ENCODE data around the gene DUSP10.

Gene DUSP10
- 10.4 to 92.5 (median 30.2) reads per million in 18 experiments for total RNA-seq

- DNase-seq = peak; percentile 100
Observed at GRCh38 chr1:221741703-221742554, at the start of gene DUSP10. Gene DUSP10, minus strand, starts transcription at chr1:221742089. Its CDS starts 2,345 bp downstream, at chr1:221739744.

- DNase-seq = no peak
Observed at GRCh38 chr1:221788466-221788865, 46.6 kb upstream of the DUSP10 start.

- DNase-seq = no peak
Observed at GRCh38 chr1:221786647-221787046, 44.8 kb upstream of the DUSP10 start.

GRCh38 chr1:221783936-221784335 is 42.0 kb upstream of the DUSP10 start:
- peak; percentile 16 to 27 for DNase-seq

GRCh38 chr1:221783437-221783836 is 41.5 kb upstream of the DUSP10 start:
- DNase-seq = no peak

GRCh38 chr1:221782970-221783369 is 41.1 kb upstream of the DUSP10 start:
- no peak for DNase-seq

GRCh38 chr1:221782477-221782876 is 40.6 kb upstream of the DUSP10 start:
- no peak for DNase-seq

GRCh38 chr1:221781102-221781755 is 39.3 kb upstream of the DUSP10 start:
- peak; percentile 95 for DNase-seq

GRCh38 chr1:221780175-221780574 is 38.3 kb upstream of the DUSP10 start:
- DNase-seq = no peak

GRCh38 chr1:221779771-221780170 is 37.9 kb upstream of the DUSP10 start:
- no peak for DNase-seq

GRCh38 chr1:221778535-221779142 is 36.8 kb upstream of the DUSP10 start:
- peak; percentile 70 to 79 for DNase-seq

- DNase-seq = no peak
Observed at GRCh38 chr1:221778125-221778524, 36.2 kb upstream of the DUSP10 start.

GRCh38 chr1:221777431-221778072 is 35.7 kb upstream of the DUSP10 start:
- peak; percentile 42 to 45 for DNase-seq

- DNase-seq = peak; percentile 82 to 90
Observed at GRCh38 chr1:221776495-221777301, 34.8 kb upstream of the DUSP10 start.

- DNase-seq = peak; percentile 18 to 39
Observed at GRCh38 chr1:221775206-221775605, 33.3 kb upstream of the DUSP10 start.

- no peak for DNase-seq
Observed at GRCh38 chr1:221774054-221774842, 32.4 kb upstream of the DUSP10 start.

- DNase-seq = no peak
Observed at GRCh38 chr1:221773383-221773782, 31.5 kb upstream of the DUSP10 start.

GRCh38 chr1:221772117-221772516 is 30.2 kb upstream of the DUSP10 start:
- DNase-seq = no peak

- peak in 1 of 2 donors; percentile 29 for DNase-seq
Observed at GRCh38 chr1:221768444-221769066, 26.7 kb upstream of the DUSP10 start.

GRCh38 chr1:221766210-221766609 is 24.3 kb upstream of the DUSP10 start:
- DNase-seq = no peak

GRCh38 chr1:221765527-221765926 is 23.6 kb upstream of the DUSP10 start:
- no peak for DNase-seq

Measured in inflammatory macrophage (primary cell).